Keratinocyte (primary cell): ENCODE results near the gene KLC4. TPM values are rescaled to one million over a fixed set of nuclear protein-coding genes. Genes with fewer than 3 reads are reported as not detected.

Source experiments
- DNase-seq: peaks from one replicate; pipeline ENCODE4 v3.0.0-alpha.2; 2011; ENCODE audit warnings: low read depth, missing footprints, low spot score
- FAIRE-seq: peaks from 2 replicates; lab custom pipeline; 2011; peaks lifted over from hg19 to GRCh38; lab: Jason Lieb, UNC
- H2AFZ ChIP-seq: 2 replicates; pipeline ENCODE4 v1.6.0; 2012; ENCODE audit warnings: low read length, control low read depth, inconsistent platforms; ENCODE audit not compliant: control insufficient read depth
- H3K27ac ChIP-seq: 2 replicates; pipeline ENCODE4 v1.5.1; 2011; ENCODE audit warnings: low read length; ENCODE audit not compliant: control insufficient read depth, insufficient read depth
- H3K27me3 ChIP-seq: 3 replicates; pipeline ENCODE4 v1.6.0; 2011; ENCODE audit warnings: low read length; ENCODE audit not compliant: control insufficient read depth, insufficient read depth; ENCODE audit errors: extremely low read depth
- H3K36me3 ChIP-seq, 2 experiments: 2 replicates in 1 of 2; 3 replicates in 1 of 2; pipeline ENCODE4 v1.5.1; 2011; ENCODE audit warnings: low read length in 2 of 2, mild to moderate bottlenecking in 1 of 2; ENCODE audit not compliant: control insufficient read depth in 2 of 2, insufficient read depth in 2 of 2; ENCODE audit errors: extremely low read depth in 1 of 2
- H3K4me1 ChIP-seq: 3 replicates; pipeline ENCODE4 v1.5.1; 2011; ENCODE audit warnings: low read length; ENCODE audit not compliant: control insufficient read depth, insufficient read depth; ENCODE audit errors: extremely low read depth
- H3K4me2 ChIP-seq: 3 replicates; pipeline ENCODE4 v1.6.0; 2011; ENCODE audit warnings: low read depth, low read length; ENCODE audit not compliant: control insufficient read depth, insufficient read depth; ENCODE audit errors: extremely low read depth
- H3K4me3 ChIP-seq, 3 experiments: fragments of 200-600 bp in 1 of 3; sonication (generic) in 1 of 3; 2 replicates in 2 of 3; 3 replicates in 1 of 3; pipeline ENCODE4 v1.5.1; 2011 to 2016; ENCODE audit warnings: low read length in 3 of 3, mild to moderate bottlenecking in 3 of 3, control low read depth in 2 of 3, inconsistent platforms in 1 of 3, low read depth in 1 of 3, mixed read lengths in 1 of 3, mixed run types in 1 of 3, moderate library complexity in 1 of 3; ENCODE audit not compliant: control insufficient read depth in 2 of 3, insufficient read depth in 2 of 3; ENCODE audit errors: extremely low read depth in 1 of 3
- H3K79me2 ChIP-seq: 2 replicates; pipeline ENCODE4 v1.6.0; 2012; ENCODE audit warnings: low read length; ENCODE audit not compliant: control insufficient read depth, insufficient read depth
- H3K9ac ChIP-seq: 3 replicates; pipeline ENCODE4 v1.6.0; 2011; ENCODE audit warnings: low read length; ENCODE audit not compliant: control insufficient read depth, insufficient read depth; ENCODE audit errors: extremely low read depth
- H3K9me1 ChIP-seq: 3 replicates; pipeline ENCODE4 v1.6.0; 2011; ENCODE audit warnings: low read length; ENCODE audit not compliant: control insufficient read depth, insufficient read depth; ENCODE audit errors: extremely low read depth
- H3K9me3 ChIP-seq: 2 replicates; pipeline ENCODE4 v1.5.1; 2012; ENCODE audit warnings: low read depth, low read length; ENCODE audit not compliant: control insufficient read depth
- H4K20me1 ChIP-seq: 3 replicates; pipeline ENCODE4 v1.6.0; 2011; ENCODE audit warnings: low read length; ENCODE audit not compliant: control insufficient read depth, insufficient read depth; ENCODE audit errors: extremely low read depth
- CTCF ChIP-seq, 3 experiments: IDR thresholded peaks in 1 of 3; conservative IDR thresholded peaks in 1 of 3; optimal IDR thresholded peaks in 1 of 3; 2 replicates in 2 of 3; 3 replicates in 1 of 3; pipeline versions ENCODE3 to v1.5.1; 2011; ENCODE audit warnings: low read length in 3 of 3, mild to moderate bottlenecking in 3 of 3, moderate library complexity in 2 of 3, control low read depth in 1 of 3, inconsistent platforms in 1 of 3; ENCODE audit not compliant: insufficient read depth in 2 of 3; ENCODE audit errors: extremely low read depth in 1 of 3
- EZH2 ChIP-seq: IDR thresholded peaks from one replicate; pipeline ENCODE4 v1.6.1; 2012; ENCODE audit warnings: inconsistent platforms, mild to moderate bottlenecking, low read length, moderate library complexity
- dilution Hi-C: fragments of 300-500 bp; cut with MboI; formaldehyde crosslinking; loops from one replicate; pipeline ENCODE4 v1.7.0; 2020; ENCODE audit warnings: low sequenced_read_pairs; ENCODE audit not compliant: extremely low pct_ligation_motif_present
- polyA plus RNA-seq, 5 experiments: library from polyadenylated mRNA; depleted of rRNA in 3 of 5; stranded (reverse) in 3 of 5; stranded (forward) in 1 of 5; unstranded in 1 of 5; fragments of >200 nt; gene quantifications; 1 replicate in 1 of 5; 2 replicates in 3 of 5; 3 replicates in 1 of 5; pipeline versions ENCODE4 v1.2.1 to v1.2.3, GENCODE V29; 2011 to 2012; ENCODE audit warnings: missing spikeins in 2 of 5, low read depth in 1 of 5, low replicate concordance in 1 of 5

KLC4 gene
- polyA plus RNA-seq, 1 donor (not counting 4 experiments of a cell fraction or from before 2014, with no cell fraction given), result 8.8 TPM

GRCh38 chr6:43037197-43037596 lies 22.2 kb upstream of the KLC4 start:
- peaks cover 30 to 34% of the 10 kb centered on the region in 2 experiments for H3K36me3 ChIP-seq
- TF ChIP-seq EZH2, result no peak
- no peak overlapping the region for H3K27ac ChIP-seq
- no peaks in the 10 kb centered on the region for H3K9me3 ChIP-seq
- H3K4me3 ChIP-seq, result no peak overlapping the region
- no peak for FAIRE-seq
- no peaks in the 10 kb centered on the region for H3K4me1 ChIP-seq
- dilution Hi-C loops, result no loop called here
- H3K4me2 ChIP-seq, result no peak overlapping the region
- no peaks in the 10 kb centered on the region for H3K79me2 ChIP-seq
- H3K9me1 ChIP-seq, result no peaks in the 10 kb centered on the region
- H4K20me1 ChIP-seq, result peaks cover 2% of the 10 kb centered on the region
- no peak overlapping the region for H2AFZ ChIP-seq
- no peaks in the 10 kb centered on the region for H3K27me3 ChIP-seq
- no peak for DNase-seq
- H3K9ac ChIP-seq, result no peak overlapping the region

GRCh38 chr6:43037706-43038105 lies 21.7 kb upstream of the KLC4 start:
- DNase-seq (no peak), FAIRE-seq (no peak)
- Histone ChIP-seq H4K20me1 (peaks cover 2% of the 10 kb centered on the region), H3K9ac (no peak overlapping the region), H3K9me3 (no peaks in the 10 kb centered on the region), H3K4me2 (no peak overlapping the region), H3K4me3 (no peak overlapping the region), H3K27me3 (no peaks in the 10 kb centered on the region), H2AFZ (no peak overlapping the region), H3K79me2 (no peaks in the 10 kb centered on the region), H3K27ac (no peak overlapping the region), H3K4me1 (no peaks in the 10 kb centered on the region), H3K9me1 (no peaks in the 10 kb centered on the region), H3K36me3 (peaks cover 30 to 35% of the 10 kb centered on the region in 2 experiments)
- dilution Hi-C loops, result no loop called here
- TF ChIP-seq CTCF (optimal IDR thresholded peaks at IDR 0.05 in 1 of 3, IDR thresholded peaks at IDR 0.05 in 1 of 3, conservative IDR thresholded peaks at IDR 0.05 in 1 of 3; ENCODE audit: extremely low read depth in 1 of 3, insufficient read depth in 2 of 3, low read length in 3 of 3), result no peak
- no peak for TF ChIP-seq EZH2

GRCh38 chr6:43038727-43039126 lies 20.7 kb upstream of the KLC4 start:
- no peak for FAIRE-seq
- dilution Hi-C loops, result no loop called here

More at GRCh38 chr6:43038727-43039126, 20.7 kb upstream of the KLC4 start:
- Histone ChIP-seq H3K27me3 (no peaks in the 10 kb centered on the region), H3K9me1 (no peaks in the 10 kb centered on the region), H3K4me3 (no peak overlapping the region), H3K36me3 (peaks cover 34 to 38% of the 10 kb centered on the region in 2 experiments), H3K27ac (no peak overlapping the region), H2AFZ (no peak overlapping the region), H3K9ac (no peak overlapping the region), H3K9me3 (no peaks in the 10 kb centered on the region), H3K4me1 (no peaks in the 10 kb centered on the region), H3K4me2 (no peak overlapping the region), H4K20me1 (no peaks in the 10 kb centered on the region), H3K79me2 (no peaks in the 10 kb centered on the region)
- no peak for TF ChIP-seq EZH2
- no peak for TF ChIP-seq CTCF (optimal IDR thresholded peaks at IDR 0.05 in 1 of 3, IDR thresholded peaks at IDR 0.05 in 1 of 3, conservative IDR thresholded peaks at IDR 0.05 in 1 of 3; ENCODE audit: extremely low read depth in 1 of 3, insufficient read depth in 2 of 3, low read length in 3 of 3)
- no peak for DNase-seq
